Esophagus muscularis mucosa (tissue), 4 donors: ENCODE measurements around the gene MTMR12. TPM values are rescaled to one million over a fixed set of nuclear protein-coding genes. Genes with fewer than 3 reads are reported as not detected.

Experiments
- DNase-seq: peaks from one replicate; pipeline ENCODE4 v3.0.0-alpha.2; 2017; ENCODE audit errors: extremely low spot score
- H3K27ac ChIP-seq, 4 donors: fragments of 200-600 bp; sonication (generic); replicated peaks in 1 of 4; 1 replicate in 3 of 4; 2 replicates in 1 of 4; pipeline ENCODE4 v1.5.1; 2016 to 2019; ENCODE audit warnings: mild to moderate bottlenecking in 1 of 4
- H3K27me3 ChIP-seq, 4 donors: fragments of 200-600 bp; sonication (generic); one replicate each; pipeline versions ENCODE4 v1.5.1 to v1.6.0; 2016 to 2019
- H3K36me3 ChIP-seq, 4 donors: fragments of 200-600 bp; sonication (generic); one replicate each; pipeline ENCODE4 v1.5.1; 2016 to 2019
- H3K4me1 ChIP-seq, 4 donors: fragments of 200-600 bp; sonication (generic); one replicate each; pipeline ENCODE4 v1.5.1; 2016 to 2019
- H3K4me3 ChIP-seq, 4 donors: fragments of 200-600 bp; sonication (generic); 1 replicate in 2 of 4; 2 replicates in 2 of 4; pipeline ENCODE4 v1.5.1; 2016 to 2019; ENCODE audit warnings: mild to moderate bottlenecking in 4 of 4, moderate library complexity in 1 of 4
- H3K9me3 ChIP-seq, 4 donors: fragments of 200-600 bp; sonication (generic); 1 replicate in 3 of 4; 2 replicates in 1 of 4; pipeline ENCODE4 v1.5.1; 2016 to 2019
- CTCF ChIP-seq, 3 experiments: fragments of 200-600 bp in 2 of 3; fragments of 450-650 bp in 1 of 3; sonication (generic) in 2 of 3; IDR thresholded peaks; one replicate each; pipeline ENCODE4 v1.5.1; 2017 to 2019; ENCODE audit warnings: antibody characterized with exemption in 3 of 3, mild to moderate bottlenecking in 2 of 3, moderate library complexity in 1 of 3
- EP300 ChIP-seq: sonication (generic); formaldehyde crosslinking; IDR thresholded peaks from one replicate; pipeline ENCODE4 v1.6.1; 2017; ENCODE audit warnings: antibody characterized with exemption
- POLR2A ChIP-seq: fragments of 450-650 bp; IDR thresholded peaks from one replicate; pipeline ENCODE4 v1.6.1; 2017; ENCODE audit warnings: antibody characterized with exemption, moderate library complexity, mild to moderate bottlenecking, low read depth
- POLR2AphosphoS5 ChIP-seq, 2 donors: sonication (generic); formaldehyde crosslinking; IDR thresholded peaks; one replicate each; pipeline ENCODE4 v1.6.1; 2017; ENCODE audit warnings: antibody characterized with exemption in 2 of 2
- WGBS: methylation state at CpG from one replicate; pipeline ENCODE4 v1.1.5; 2018; 5-methylcytosine and 5-hydroxymethylcytosine counted together
- intact Hi-C: fragments of 100-400 bp; cut with DNase I; formaldehyde crosslinking; loops from one replicate; pipeline ENCODE4 v1.15.1; 2023
- small RNA-seq, 3 donors: library from RNA; depleted of rRNA; stranded (forward); fragments of <200 nt; gene quantifications; one replicate each; pipeline ENCODE3, GENCODE V24; 2016
- total RNA-seq, 4 donors: library from RNA; depleted of rRNA; stranded (reverse); fragments of >200 nt; gene quantifications; one replicate each; pipeline versions ENCODE4 v1.1.0 to v1.2.1, GENCODE V29; 2016

MTMR12 gene
- total RNA-seq, 4 donors from 2014 or later = 49.9 to 94.0 (median 63.8) TPM

DNA sequence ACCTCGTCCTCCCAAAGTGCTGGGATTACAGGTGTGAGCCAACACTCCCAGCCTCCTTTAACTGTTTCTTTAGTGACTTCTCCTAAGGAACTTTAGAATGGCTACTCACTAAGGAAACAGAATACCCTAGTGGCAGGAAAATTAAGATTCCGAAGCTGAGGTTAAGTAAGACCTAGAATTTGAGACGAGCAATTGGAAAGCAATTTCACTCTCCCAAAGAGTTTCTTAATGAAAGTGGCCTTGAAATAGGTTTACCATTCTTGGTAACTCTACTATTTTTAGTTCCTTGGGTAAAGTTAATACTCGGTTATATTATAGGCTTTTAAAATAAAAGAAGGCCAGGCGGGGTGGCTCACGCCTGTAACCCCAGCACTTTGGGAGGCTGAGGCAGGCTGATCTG is 115.7 kb downstream of the MTMR12 start:
- 74% methylated on average over 6 of the region's 6 CpGs for WGBS
- no peak for TF ChIP-seq CTCF (IDR thresholded peaks at IDR 0.05)
- TF ChIP-seq POLR2AphosphoS5 (IDR thresholded peaks at IDR 0.05) = no peak
- no peak for TF ChIP-seq POLR2A
- no peak for TF ChIP-seq EP300
- no peak for DNase-seq
- no peak overlapping the region for H3K4me3 ChIP-seq
- H3K4me1 ChIP-seq = peaks cover 24 to 40% (median 29%) of the 10 kb centered on the region in 4 donors
- peak overlapping the region; percentile 35 to 67 (median 36) for H3K27ac ChIP-seq
- H3K36me3 ChIP-seq = no peaks in the 10 kb centered on the region
- H3K9me3 ChIP-seq = no peaks in the 10 kb centered on the region
- no peaks in the 10 kb centered on the region for H3K27me3 ChIP-seq
- intact Hi-C loops = no loop called here

DNA sequence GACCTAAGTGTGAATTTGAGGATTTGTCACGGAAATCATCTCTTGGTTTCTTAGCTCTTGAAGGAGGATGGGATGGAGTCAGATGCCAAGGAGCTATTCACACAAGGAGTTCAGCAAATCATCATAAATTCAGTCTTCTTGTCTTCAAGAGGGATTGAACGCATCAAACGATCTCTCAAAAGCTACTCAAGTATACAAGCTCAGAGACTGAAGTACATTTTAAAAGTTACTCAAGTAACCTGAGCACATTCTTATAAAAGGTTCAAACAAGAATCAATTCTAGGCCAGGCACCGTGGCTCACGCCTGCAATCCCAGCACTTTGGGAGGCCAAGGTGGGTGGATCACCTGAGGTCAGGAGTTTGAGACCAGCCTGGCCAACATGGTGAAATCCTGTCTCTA is 117.5 kb downstream of the MTMR12 start:
- Histone ChIP-seq H3K27ac (peak overlapping the region in 1 of 4 donors; percentile 67), H3K27me3 (no peaks in the 10 kb centered on the region), H3K4me3 (no peak overlapping the region), H3K9me3 (no peaks in the 10 kb centered on the region), H3K4me1 (peaks cover 12 to 25% (median 16%) of the 10 kb centered on the region in 4 donors), H3K36me3 (no peaks in the 10 kb centered on the region)
- TF ChIP-seq EP300 = no peak
- TF ChIP-seq POLR2AphosphoS5 (IDR thresholded peaks at IDR 0.05) = no peak
- TF ChIP-seq POLR2A = no peak
- no peak for DNase-seq
- 94% methylated on average over 5 of the region's 5 CpGs for WGBS
- intact Hi-C loops = no loop called here

DNA sequence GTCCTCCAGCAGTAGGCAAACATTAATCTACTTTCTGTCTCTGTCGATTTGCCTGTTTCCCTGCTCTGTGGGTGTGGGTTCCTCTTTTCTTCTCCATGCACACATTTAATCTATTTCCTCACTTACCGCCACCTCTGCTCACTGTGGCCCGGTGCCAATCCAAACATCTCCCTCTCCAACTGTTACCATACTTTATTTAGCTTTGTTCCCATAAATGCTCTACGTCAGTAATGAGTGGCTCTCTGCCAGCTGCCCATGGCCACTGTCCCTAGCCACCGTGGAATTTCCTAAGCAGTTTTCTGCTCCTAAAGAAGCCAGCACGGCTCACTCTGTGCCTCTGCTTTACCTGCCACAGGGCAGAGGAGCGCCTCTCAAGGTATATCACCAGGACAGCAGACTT is 119.1 kb downstream of the MTMR12 start:
- WGBS = 10% methylated on average over 7 of the region's 7 CpGs
- intact Hi-C loops = no loop called here
- Histone ChIP-seq H3K36me3 (no peaks in the 10 kb centered on the region), H3K4me1 (peaks cover 12 to 23% (median 15%) of the 10 kb centered on the region in 4 donors), H3K27me3 (no peaks in the 10 kb centered on the region), H3K4me3 (peak overlapping the region in 3 of 4 donors; percentile 10 to 28 (median 23)), H3K9me3 (no peaks in the 10 kb centered on the region), H3K27ac (peak overlapping the region; percentile 60 to 76 (median 68))
- TF ChIP-seq CTCF (IDR thresholded peaks at IDR 0.05) (no peak), EP300 (peak; percentile 85), POLR2AphosphoS5 (IDR thresholded peaks at IDR 0.05) (peak; percentile 79 to 88), POLR2A (no peak)
- peak; percentile 95 for DNase-seq

- no peak for DNase-seq
- intact Hi-C loops = no loop called here
- Histone ChIP-seq H3K9me3 (peaks cover 3 to 6% (median 4%) of the 10 kb centered on the region in 4 donors), H3K27me3 (no peaks in the 10 kb centered on the region), H3K27ac (no peak overlapping the region), H3K36me3 (no peaks in the 10 kb centered on the region), H3K4me1 (peaks cover 12 to 20% (median 15%) of the 10 kb centered on the region in 4 donors), H3K4me3 (no peak overlapping the region)
- TF ChIP-seq POLR2A (no peak), POLR2AphosphoS5 (IDR thresholded peaks at IDR 0.05) (peak; percentile 44 to 67)
- 36% methylated on average over 5 of the region's 5 CpGs for WGBS
Measured at GRCh38 chr5:32190095-32190494, 122.6 kb downstream of the MTMR12 start.

DNA sequence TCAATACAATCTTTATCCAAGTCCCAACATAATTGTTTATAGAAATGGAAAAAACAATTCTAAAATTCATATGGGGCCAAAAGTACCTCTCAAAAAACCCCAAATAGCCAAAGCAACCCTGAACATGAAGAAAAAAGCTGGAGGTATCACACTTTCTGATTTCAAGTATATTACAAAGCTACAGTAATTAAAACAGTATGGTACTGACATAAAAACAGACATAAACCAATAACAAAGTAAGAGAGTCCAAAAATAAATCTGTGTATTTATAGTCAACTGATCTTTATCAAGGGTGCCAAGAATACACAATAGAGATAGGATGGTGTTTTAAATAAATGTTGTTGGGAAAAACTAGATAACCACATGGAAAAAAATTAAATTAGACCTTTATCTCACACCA is 125.1 kb downstream of the MTMR12 start:
- intact Hi-C loops = no loop called here
- DNase-seq = no peak
- H3K4me1 ChIP-seq = peaks cover 0 to 4% (median 0%) of the 10 kb centered on the region in 4 donors
- H3K36me3 ChIP-seq = no peaks in the 10 kb centered on the region
- H3K9me3 ChIP-seq = peaks cover 3 to 6% (median 4%) of the 10 kb centered on the region in 4 donors
- H3K27me3 ChIP-seq = no peaks in the 10 kb centered on the region
- no peak overlapping the region for H3K4me3 ChIP-seq
- H3K27ac ChIP-seq = no peak overlapping the region
- no peak for TF ChIP-seq POLR2AphosphoS5 (IDR thresholded peaks at IDR 0.05)
- TF ChIP-seq EP300 = no peak
- TF ChIP-seq POLR2A = no peak

- TF ChIP-seq POLR2AphosphoS5 (IDR thresholded peaks at IDR 0.05) (no peak), EP300 (no peak), POLR2A (no peak), CTCF (IDR thresholded peaks at IDR 0.05) (no peak)
- peaks cover under 1 to 4% (median 2%) of the 10 kb centered on the region in 4 donors for H3K9me3 ChIP-seq
- 69% methylated on average over 5 of the region's 5 CpGs for WGBS
- DNase-seq = no peak
- intact Hi-C loops = no loop called here
- no peaks in the 10 kb centered on the region for H3K4me1 ChIP-seq
- H3K27ac ChIP-seq = no peak overlapping the region
- no peaks in the 10 kb centered on the region for H3K27me3 ChIP-seq
- no peaks in the 10 kb centered on the region for H3K36me3 ChIP-seq
- H3K4me3 ChIP-seq = no peak overlapping the region
Measured at GRCh38 chr5:32182463-32183063, 130.2 kb downstream of the MTMR12 start.

Small RNA genes lying within 50 kb of the gene (small RNA-seq; reads per million reads assigned to genes)
- gene RNU6-1079P (0 reads per million in 3 donors), gene RNU6-378P (0 reads per million in 3 donors)

Other genes with a start within 250 kb of the MTMR12 start
- gene GOLPH3, start 138.6 kb downstream of the MTMR12 start, total RNA-seq = 100 to 1,000 TPM; 149 to 277 (median 187) TPM
- gene ZFR, start 131.8 kb upstream of the MTMR12 start, total RNA-seq = 100 to 1,000 TPM in 1 of 4 donors, 10 to 100 TPM in 3; 83.2 to 106 (median 92.4) TPM